IPS-18c (cell line): ENCODE data around the gene ATRX.
"Not testable (repeated sequence)": the region's sequence is repeated elsewhere in the genome, so short reads cannot be mapped to it uniquely, and the experiment has no call there.

ENCODE experiments used
- H3K4me3 ChIP-seq: 2 replicates; pipeline ENCODE4 v1.7.0; 2013; ENCODE audit warnings: low read depth, mild to moderate bottlenecking, low read length, moderate library complexity; ENCODE audit not compliant: insufficient read depth
- H3K9me3 ChIP-seq: one replicate; pipeline ENCODE4 v1.6.1; 2013; ENCODE audit warnings: mild to moderate bottlenecking, low read length, moderate library complexity; ENCODE audit not compliant: control insufficient read depth, insufficient read depth

ATRX gene

DNA sequence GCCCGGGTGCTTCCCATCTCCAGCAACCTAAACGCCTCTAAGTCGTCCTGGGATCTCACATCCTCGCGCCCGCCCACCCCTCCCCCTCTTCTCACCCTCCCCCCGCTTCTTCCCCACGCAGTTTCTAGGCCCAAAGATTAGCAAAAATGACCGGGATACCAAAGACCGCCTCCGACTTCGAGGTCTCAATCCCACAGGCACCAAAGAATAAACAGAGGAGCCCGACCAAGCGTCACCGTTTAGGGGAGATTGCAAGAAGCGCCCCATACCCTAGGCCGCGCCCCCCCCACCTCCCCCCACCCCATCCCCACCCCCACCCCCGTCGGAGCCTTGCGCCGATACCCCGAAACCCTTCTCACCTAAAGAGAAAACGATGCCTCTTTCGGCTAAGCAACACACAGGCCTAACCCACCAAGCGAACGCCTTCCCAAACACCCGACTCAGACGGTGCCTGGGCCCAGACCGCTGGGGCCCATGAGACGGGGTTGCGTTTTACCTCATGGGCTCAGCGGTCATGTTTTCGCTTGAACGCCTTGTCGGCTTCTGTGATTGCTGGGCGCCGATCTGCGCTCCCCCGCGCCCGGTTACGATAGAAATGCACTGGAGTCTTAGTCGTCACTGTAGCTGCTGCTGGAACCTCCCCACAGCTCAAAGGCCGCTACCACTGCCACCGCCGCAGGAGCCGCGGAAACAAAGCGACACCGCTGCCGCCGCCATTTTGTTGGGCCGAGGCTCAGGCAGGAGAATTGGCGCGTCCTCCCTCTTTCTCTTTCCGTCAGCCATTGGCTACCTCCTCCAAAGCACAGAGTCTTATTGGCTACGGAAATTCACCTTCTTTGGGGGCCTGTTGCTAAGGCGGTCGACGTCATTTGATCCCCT lies at the start of gene ATRX:
Gene ATRX (minus strand): TSS at position 731 of the 879 bp plus-strand sequence. CDS start 215 bp downstream, at position 516.
- peaks cover 2% of the 10 kb centered on the region for H3K9me3 ChIP-seq
- H3K4me3 ChIP-seq: peak within 1 kb of the TSS; percentile 58

DNA sequence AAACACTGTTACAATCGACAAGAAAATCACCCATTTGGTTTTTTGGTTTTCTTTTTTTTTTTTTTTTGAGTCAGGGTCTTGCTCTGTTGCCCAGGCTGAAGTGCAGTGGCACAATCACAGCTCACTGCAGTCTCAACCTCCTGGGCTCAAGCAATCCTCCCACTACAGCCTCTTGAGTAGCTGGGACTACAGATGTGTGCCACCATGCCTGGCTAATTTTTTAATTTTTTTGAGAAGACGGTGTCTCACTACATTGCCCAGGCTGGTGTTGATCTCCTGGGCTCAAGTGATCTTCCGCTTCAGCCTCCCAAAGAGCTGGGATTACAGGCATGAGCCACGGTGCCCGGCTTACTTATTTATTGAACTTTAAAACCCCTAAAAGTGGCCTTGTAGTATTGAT lies 45.5 kb upstream of the ATRX start:
- H3K9me3 ChIP-seq, H3K4me3 ChIP-seq: not testable (repeated sequence)

- H3K4me3 ChIP-seq, H3K9me3 ChIP-seq: not testable (repeated sequence)
These were observed 36.0 kb upstream of the ATRX start for GRCh38 chrX:77821989-77822388.

GRCh38 chrX:77820091-77820727 lies 34.2 kb upstream of the ATRX start:
- H3K4me3 ChIP-seq: no peak overlapping the region
- H3K9me3 ChIP-seq: peaks cover 7% of the 10 kb centered on the region

DNA sequence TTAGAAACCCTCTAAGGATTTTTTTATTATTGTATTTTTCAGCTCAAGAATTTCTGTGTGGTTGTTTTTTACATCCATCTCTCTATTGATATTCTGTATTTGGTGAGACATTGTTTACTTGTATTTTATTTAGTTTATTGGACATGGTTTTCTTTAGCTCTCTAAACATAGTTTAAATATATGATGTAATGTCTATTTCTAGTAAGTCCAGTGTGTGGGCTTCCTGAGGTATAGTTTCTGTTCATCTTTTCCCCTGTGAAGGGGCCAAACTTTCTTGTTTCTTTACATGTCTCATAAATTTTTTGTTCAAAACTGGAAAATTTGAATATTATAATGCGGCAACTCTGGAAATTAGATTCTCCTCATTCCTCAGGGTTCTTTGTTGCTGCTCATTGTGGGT lies 28.2 kb upstream of the ATRX start:
- Histone ChIP-seq H3K4me3 (no peak overlapping the region), H3K9me3 (peaks cover 5% of the 10 kb centered on the region)

- peaks cover 2% of the 10 kb centered on the region for H3K9me3 ChIP-seq
- no peak overlapping the region for H3K4me3 ChIP-seq
These were observed 16.2 kb upstream of the ATRX start for GRCh38 chrX:77802201-77802600.

DNA sequence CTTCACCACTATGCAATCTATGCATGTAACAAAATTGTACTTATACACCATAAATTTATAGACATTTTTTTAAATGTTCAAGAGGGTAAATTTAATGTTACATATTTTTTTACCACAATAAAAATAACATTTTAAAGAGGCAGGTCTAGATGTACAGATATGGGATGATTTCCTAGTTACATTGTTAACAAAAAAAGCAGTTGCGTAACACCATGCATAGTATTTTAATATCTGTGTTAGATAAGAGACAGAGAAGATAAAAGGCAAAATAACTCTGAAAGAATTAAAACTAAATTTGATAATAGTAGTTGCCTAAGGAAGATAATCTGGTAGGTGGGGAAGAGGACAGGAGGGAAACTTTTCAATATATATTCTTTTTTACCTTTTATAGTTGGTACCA lies 9.1 kb upstream of the ATRX start:
- no peaks in the 10 kb centered on the region for H3K9me3 ChIP-seq
- H3K4me3 ChIP-seq: no peak overlapping the region

DNA sequence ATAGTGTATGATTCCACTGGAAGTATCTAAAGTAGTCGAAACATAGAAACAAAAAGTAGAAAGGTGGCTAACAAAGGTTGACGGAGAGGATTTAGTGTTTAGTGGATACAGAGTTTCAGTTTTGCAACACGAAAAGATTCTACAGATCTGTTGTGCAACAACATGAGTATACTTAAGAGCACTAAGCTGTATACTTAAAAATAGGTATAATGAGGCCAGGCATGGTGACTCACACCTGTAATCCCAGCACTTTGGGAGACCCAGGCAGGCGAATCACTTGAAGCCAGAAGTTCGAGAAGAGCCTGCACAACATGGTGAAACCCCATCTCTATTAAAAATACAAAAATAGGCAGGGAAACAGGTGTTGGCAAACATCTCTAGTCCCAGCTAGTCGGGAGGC lies 7.9 kb upstream of the ATRX start:
- Histone ChIP-seq H3K4me3 (no peak overlapping the region), H3K9me3 (no peaks in the 10 kb centered on the region)

DNA sequence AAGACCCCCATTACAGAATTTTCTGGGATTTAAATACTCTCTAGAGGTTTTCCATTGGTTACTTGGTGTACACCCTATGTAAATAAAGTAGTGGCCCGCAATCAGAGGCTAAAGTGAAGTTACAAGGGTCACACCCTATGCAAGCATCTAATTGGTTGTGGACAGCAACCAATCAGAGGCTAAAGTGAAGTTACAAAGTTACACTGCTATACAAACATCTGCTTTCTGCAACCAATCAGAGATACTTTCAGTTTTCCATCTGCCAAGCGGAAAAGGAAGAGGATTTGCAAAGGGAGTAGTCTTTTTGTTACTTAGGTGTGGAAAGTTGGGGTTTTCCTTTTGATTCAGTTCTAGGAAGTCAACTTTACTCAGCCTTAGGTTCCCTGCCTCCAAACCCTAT lies 2.0 kb upstream of the ATRX start:
- Histone ChIP-seq H3K4me3 (no peak overlapping the region), H3K9me3 (peaks cover 2% of the 10 kb centered on the region)

GRCh38 chrX:77786365-77786680 lies 307 bp upstream of the ATRX start:
- no peak overlapping the region; the same call in 1 of the 2 replicates for H3K4me3 ChIP-seq

DNA sequence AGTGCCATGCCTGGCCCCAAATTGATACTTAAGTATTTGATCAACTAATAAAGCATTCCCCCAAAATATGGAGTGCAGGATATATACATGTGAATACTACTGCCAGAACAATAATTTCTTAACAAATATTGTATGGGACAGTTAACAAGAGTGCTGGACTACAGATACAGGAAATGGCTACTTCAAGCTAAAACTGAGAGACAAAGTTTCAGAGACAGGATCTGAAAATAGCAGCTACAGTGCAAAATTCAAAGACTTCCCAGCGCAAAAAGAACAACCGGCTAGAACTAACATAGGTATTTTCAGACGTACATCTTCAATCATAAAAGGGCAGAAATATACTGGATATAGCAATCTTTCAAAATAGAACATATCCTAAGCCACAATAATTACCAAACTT lies 6.3 kb downstream of the ATRX start:
- no peak overlapping the region for H3K4me3 ChIP-seq

More at GRCh38 chrX:77786365-77786680, 307 bp upstream of the ATRX start:
- peaks cover 2% of the 10 kb centered on the region for H3K9me3 ChIP-seq

GRCh38 chrX:77776659-77777058 lies 9.4 kb downstream of the ATRX start:
- no peaks in the 10 kb centered on the region for H3K9me3 ChIP-seq
- H3K4me3 ChIP-seq: no peak overlapping the region

More for the DNA sequence above, 6.3 kb downstream of the ATRX start:
- no peaks in the 10 kb centered on the region for H3K9me3 ChIP-seq

DNA sequence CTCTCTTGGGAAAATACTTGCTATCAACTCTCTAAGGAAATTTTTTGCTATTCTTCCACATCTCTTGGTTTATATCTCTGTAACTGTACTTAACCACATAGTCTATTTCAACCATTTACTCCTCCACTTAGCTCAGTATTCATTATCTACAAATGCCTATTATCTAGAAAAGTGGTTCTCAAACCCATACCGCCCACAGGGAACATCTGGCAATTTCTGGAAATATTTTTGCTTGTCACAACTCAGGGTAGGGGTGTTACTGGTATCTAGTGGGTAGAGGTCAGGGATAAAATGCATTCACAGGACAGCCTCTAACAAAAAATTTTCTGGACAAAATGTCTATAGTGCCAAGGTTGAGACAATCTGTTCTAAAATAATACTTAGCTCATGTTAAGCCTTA lies 14.4 kb downstream of the ATRX start:
- no peaks in the 10 kb centered on the region for H3K9me3 ChIP-seq
- H3K4me3 ChIP-seq: no peak overlapping the region

DNA sequence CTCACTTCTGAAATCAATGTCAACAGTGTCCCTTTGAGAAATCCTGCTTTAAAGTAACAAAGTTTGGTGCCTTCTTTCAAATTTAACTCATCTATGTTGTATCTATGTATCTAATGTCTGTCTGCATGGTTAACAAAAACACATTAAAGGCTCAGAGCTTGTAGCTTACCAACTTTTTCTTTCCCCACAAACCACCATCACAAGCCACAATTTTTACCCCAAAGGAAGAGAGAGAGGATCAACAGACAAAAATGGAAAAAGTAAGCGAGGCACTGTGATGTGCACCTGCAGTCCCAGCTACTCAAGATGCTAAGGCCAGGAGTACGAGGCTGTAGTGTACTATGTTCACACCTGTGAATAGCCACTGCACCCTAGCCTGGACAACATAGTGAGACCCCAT lies 17.2 kb downstream of the ATRX start:
- no peaks in the 10 kb centered on the region for H3K9me3 ChIP-seq

DNA sequence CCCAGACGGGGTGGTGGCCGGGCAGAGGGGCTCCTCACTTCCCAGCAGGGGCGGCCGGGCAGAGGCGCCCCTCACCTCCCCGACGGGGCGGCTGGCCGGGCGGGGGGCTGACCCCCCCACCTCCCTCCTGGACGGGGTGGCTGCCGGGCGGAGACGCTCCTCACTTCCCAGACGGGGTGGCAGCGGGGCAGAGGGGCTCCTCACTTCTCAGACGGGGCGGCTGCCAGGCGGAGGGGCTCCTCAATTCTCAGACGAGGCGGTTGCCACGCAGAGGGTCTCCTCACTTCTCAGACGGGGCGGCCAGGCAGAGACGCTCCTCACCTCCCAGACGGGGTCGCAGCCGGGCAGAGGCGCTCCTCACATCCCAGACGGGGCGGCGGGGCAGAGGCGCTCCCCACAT lies 19.8 kb downstream of the ATRX start:
- H3K9me3 ChIP-seq, H3K4me3 ChIP-seq: not testable (repeated sequence)

More for the DNA sequence above, 17.2 kb downstream of the ATRX start:
- no peak overlapping the region for H3K4me3 ChIP-seq

GRCh38 chrX:77755561-77755960 lies 30.5 kb downstream of the ATRX start:
- Histone ChIP-seq H3K9me3 (peaks cover 6% of the 10 kb centered on the region), H3K4me3 (no peak overlapping the region)

DNA sequence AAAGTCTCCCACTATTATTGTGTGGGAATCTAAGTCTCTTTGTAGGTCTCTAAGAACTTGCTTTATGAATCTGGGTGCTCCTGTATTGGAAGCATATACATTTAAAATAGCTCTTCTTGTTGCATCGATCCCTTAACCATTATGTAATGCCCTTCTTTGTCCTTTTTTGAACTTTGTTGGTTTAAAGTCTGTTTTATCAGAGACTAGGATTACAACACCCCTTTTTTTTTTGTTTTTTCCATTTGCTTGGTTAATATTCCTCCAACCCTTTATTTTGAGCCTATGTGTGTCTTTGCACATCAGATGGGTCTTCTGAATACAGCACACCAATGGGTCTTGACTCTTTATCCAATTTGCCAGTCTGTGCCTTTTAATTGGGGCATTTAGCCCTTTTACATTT lies 32.1 kb downstream of the ATRX start:
- not testable (repeated sequence) for H3K4me3 ChIP-seq, H3K9me3 ChIP-seq

DNA sequence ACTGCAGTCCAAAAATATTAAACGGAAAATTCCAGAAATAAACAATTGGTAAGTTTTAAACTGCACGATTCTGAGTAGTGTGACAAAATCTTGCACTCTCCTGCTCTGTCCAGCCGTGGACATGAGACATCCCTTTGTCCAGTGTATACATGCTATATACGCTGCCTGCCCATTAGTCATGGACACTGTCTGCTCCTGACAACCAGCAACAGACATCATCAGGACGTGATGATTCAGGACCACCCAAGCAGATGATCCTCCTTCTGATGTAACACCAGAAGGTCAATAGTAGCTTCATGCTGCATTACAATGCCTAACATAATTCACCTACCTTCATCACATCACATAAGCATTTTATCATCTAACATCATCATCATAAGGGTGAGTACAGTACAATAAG lies 36.3 kb downstream of the ATRX start:
- Histone ChIP-seq H3K4me3 (no peak overlapping the region), H3K9me3 (no peaks in the 10 kb centered on the region)
